DOHH2 (cell line): ENCODE measurements around the gene PCDH9.

Experiments used
- H3F3A ChIP-seq: fragments of 200-600 bp; sonication (generic), shearing (Covaris generic); 2 replicates; pipeline ENCODE4 v1.6.0; 2016; ENCODE audit warnings: antibody characterized with exemption, mild to moderate bottlenecking; ENCODE audit not compliant: control insufficient read depth, insufficient read depth
- H3K27ac ChIP-seq: fragments of 200-600 bp; sonication (generic); 2 replicates; pipeline ENCODE4 v1.5.1; 2014; ENCODE audit warnings: low read depth, mild to moderate bottlenecking, low read length, moderate library complexity
- H3K27me3 ChIP-seq: fragments of 200-600 bp; sonication (generic); 2 replicates; pipeline ENCODE4 v1.6.1; 2014; ENCODE audit warnings: mild to moderate bottlenecking, low read length, mixed read lengths; ENCODE audit not compliant: control insufficient read depth
- H3K36me3 ChIP-seq: fragments of 200-600 bp; sonication (generic); 2 replicates; pipeline ENCODE4 v1.6.1; 2014; ENCODE audit warnings: mild to moderate bottlenecking, low read length, moderate library complexity, mixed read lengths; ENCODE audit not compliant: control insufficient read depth
- H3K4me1 ChIP-seq: fragments of 200-600 bp; sonication (generic); 2 replicates; pipeline ENCODE4 v1.6.1; 2014; ENCODE audit warnings: mild to moderate bottlenecking, low read length, mixed read lengths; ENCODE audit not compliant: control insufficient read depth
- H3K4me2 ChIP-seq: fragments of 200-600 bp; sonication (generic); 2 replicates; pipeline ENCODE4 v1.6.0; 2014; ENCODE audit warnings: mild to moderate bottlenecking, low read length, moderate library complexity
- H3K4me3 ChIP-seq: fragments of 200-600 bp; sonication (generic); 2 replicates; pipeline ENCODE4 v1.5.1; 2014; ENCODE audit warnings: mild to moderate bottlenecking, low read length, mixed read lengths
- H3K79me2 ChIP-seq: fragments of 200-600 bp; sonication (generic); 2 replicates; pipeline ENCODE4 v1.6.1; 2014; ENCODE audit warnings: mild to moderate bottlenecking, low read length, mixed read lengths; ENCODE audit not compliant: control insufficient read depth
- H3K9me2 ChIP-seq: fragments of 200-600 bp; sonication (generic); replicated peaks from 2 replicates; pipeline ENCODE4 v1.6.1; 2014; ENCODE audit warnings: mild to moderate bottlenecking, low read length, mixed read lengths; ENCODE audit not compliant: control insufficient read depth
- H3K9me3 ChIP-seq: fragments of 200-600 bp; sonication (generic); 2 replicates; pipeline ENCODE4 v1.6.1; 2014; ENCODE audit warnings: antibody characterized with exemption, low read length, mixed read lengths; ENCODE audit not compliant: control insufficient read depth, insufficient read depth
- H4K20me1 ChIP-seq: fragments of 200-600 bp; sonication (generic); 2 replicates; pipeline ENCODE4 v1.6.0; 2014; ENCODE audit warnings: low read depth, mild to moderate bottlenecking, antibody characterized with exemption, low read length, moderate library complexity; ENCODE audit not compliant: control insufficient read depth, insufficient read depth
- EZH2phosphoT487 ChIP-seq: fragments of 200-600 bp; sonication (generic); IDR thresholded peaks from 2 replicates; pipeline ENCODE4 v1.6.1; 2017; ENCODE audit warnings: borderline replicate concordance, mild to moderate bottlenecking, antibody characterized with exemption, low read length, moderate library complexity, mixed read lengths
- TF ChIP-seq, protein P1 (sequence below): fragments of 200-600 bp; sonication (generic); IDR thresholded peaks from one replicate; pipeline ENCODE4 v1.5.1; 2014; ENCODE audit warnings: antibody characterized with exemption, mild to moderate bottlenecking, low read depth, low read length; ENCODE audit not compliant: poor library complexity, severe bottlenecking

Gene PCDH9

DNA sequence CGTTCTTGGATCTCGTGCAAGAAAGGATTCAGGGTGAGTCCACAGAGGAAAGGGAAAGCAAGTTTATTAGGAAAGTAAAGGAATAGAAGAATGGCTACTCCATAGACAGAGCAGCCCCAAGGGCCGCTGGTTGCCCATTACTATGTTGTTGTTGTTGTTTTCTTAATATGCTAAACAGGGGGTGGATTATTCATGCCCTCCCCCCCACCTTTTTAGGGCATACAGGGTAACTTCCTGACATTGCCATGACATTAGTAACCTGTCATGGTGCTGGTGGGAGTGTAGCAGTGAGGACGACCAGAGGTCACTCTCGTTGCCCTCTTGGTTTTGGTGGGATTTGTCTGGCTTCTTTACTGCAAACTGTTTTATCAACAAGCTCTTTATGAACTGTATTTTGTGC lies 29.1 kb upstream of the PCDH9 start:
- Histone ChIP-seq H3F3A (no peaks in the 10 kb centered on the region), H3K36me3 (no peaks in the 10 kb centered on the region), H3K27ac (no peak overlapping the region), H3K79me2 (no peaks in the 10 kb centered on the region), H4K20me1 (no peaks in the 10 kb centered on the region), H3K4me1 (no peaks in the 10 kb centered on the region), H3K27me3 (no peaks in the 10 kb centered on the region), H3K4me2 (no peak overlapping the region), H3K4me3 (no peak overlapping the region), H3K9me3 (no peaks in the 10 kb centered on the region), H3K9me2 (no peaks in the 10 kb centered on the region)
- TF ChIP-seq EZH2phosphoT487: no peak
- TF ChIP-seq, protein P1, sequence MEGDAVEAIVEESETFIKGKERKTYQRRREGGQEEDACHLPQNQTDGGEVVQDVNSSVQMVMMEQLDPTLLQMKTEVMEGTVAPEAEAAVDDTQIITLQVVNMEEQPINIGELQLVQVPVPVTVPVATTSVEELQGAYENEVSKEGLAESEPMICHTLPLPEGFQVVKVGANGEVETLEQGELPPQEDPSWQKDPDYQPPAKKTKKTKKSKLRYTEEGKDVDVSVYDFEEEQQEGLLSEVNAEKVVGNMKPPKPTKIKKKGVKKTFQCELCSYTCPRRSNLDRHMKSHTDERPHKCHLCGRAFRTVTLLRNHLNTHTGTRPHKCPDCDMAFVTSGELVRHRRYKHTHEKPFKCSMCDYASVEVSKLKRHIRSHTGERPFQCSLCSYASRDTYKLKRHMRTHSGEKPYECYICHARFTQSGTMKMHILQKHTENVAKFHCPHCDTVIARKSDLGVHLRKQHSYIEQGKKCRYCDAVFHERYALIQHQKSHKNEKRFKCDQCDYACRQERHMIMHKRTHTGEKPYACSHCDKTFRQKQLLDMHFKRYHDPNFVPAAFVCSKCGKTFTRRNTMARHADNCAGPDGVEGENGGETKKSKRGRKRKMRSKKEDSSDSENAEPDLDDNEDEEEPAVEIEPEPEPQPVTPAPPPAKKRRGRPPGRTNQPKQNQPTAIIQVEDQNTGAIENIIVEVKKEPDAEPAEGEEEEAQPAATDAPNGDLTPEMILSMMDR: no peak

GRCh38 chr13:67258482-67258881 lies 28.3 kb upstream of the PCDH9 start:
- no peaks in the 10 kb centered on the region for H3K79me2 ChIP-seq
- no peak overlapping the region for H3K4me2 ChIP-seq
- TF ChIP-seq EZH2phosphoT487: no peak
- TF ChIP-seq, protein P1: no peak

DNA sequence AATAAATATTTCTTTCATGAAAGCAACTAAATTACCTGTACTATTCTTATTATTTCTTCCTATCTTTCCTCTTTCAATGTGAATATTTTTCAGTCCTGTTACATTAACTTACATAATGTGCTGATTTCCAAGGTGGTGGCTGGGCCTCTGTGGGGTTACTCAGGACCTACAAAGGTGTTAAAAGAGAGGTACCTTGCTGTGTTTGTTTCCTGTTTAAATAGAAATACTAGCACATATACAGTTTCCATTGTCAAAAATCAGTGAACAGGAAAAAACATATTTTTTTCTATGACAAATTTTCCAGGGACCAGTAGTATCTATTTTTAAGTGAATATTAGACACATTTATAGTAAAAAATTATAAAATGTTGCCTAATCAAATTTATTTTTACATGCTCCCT lies 8.7 kb upstream of the PCDH9 start:
- no peaks in the 10 kb centered on the region for H4K20me1 ChIP-seq
- no peaks in the 10 kb centered on the region for H3F3A ChIP-seq
- H3K4me2 ChIP-seq: no peak overlapping the region
- H3K4me1 ChIP-seq: no peaks in the 10 kb centered on the region
- no peaks in the 10 kb centered on the region for H3K79me2 ChIP-seq
- no peak overlapping the region for H3K27ac ChIP-seq
- H3K27me3 ChIP-seq: no peaks in the 10 kb centered on the region
- no peak for TF ChIP-seq EZH2phosphoT487
- no peaks in the 10 kb centered on the region for H3K9me3 ChIP-seq
- no peak overlapping the region for H3K4me3 ChIP-seq
- no peaks in the 10 kb centered on the region for H3K9me2 ChIP-seq
- no peaks in the 10 kb centered on the region for H3K36me3 ChIP-seq

More at GRCh38 chr13:67258482-67258881, 28.3 kb upstream of the PCDH9 start:
- no peaks in the 10 kb centered on the region for H3K4me1 ChIP-seq
- H3K4me3 ChIP-seq: no peak overlapping the region
- no peaks in the 10 kb centered on the region for H3K36me3 ChIP-seq
- H4K20me1 ChIP-seq: no peaks in the 10 kb centered on the region
- H3F3A ChIP-seq: no peaks in the 10 kb centered on the region
- no peak overlapping the region for H3K27ac ChIP-seq
- H3K9me3 ChIP-seq: no peaks in the 10 kb centered on the region
- no peaks in the 10 kb centered on the region for H3K9me2 ChIP-seq
- no peaks in the 10 kb centered on the region for H3K27me3 ChIP-seq

GRCh38 chr13:67238277-67238859 lies 8.2 kb upstream of the PCDH9 start:
- Histone ChIP-seq H3K27ac (no peak overlapping the region), H3K36me3 (no peaks in the 10 kb centered on the region), H3K9me3 (no peaks in the 10 kb centered on the region), H3K4me3 (no peak overlapping the region), H3K79me2 (no peaks in the 10 kb centered on the region), H4K20me1 (no peaks in the 10 kb centered on the region), H3K27me3 (no peaks in the 10 kb centered on the region), H3K9me2 (no peaks in the 10 kb centered on the region), H3F3A (no peaks in the 10 kb centered on the region), H3K4me1 (no peaks in the 10 kb centered on the region), H3K4me2 (no peak overlapping the region)
- TF ChIP-seq, protein P1: peak; percentile 42
- no peak for TF ChIP-seq EZH2phosphoT487
